ENCODE data around the gene TRMT61B. TPM values are rescaled to one million over a fixed set of nuclear protein-coding genes. Genes with fewer than 3 reads are reported as not detected.

Gene TRMT61B
- total RNA-seq, 1 donor from 2014 or later = 37.5 TPM

GRCh38 chr2:28869494-28870145, 489 bp downstream of the TRMT61B start:
- DNase-seq (ENCODE audit: low spot score in 2 of 2) = no peak
- FAIRE-seq = no peak

- FAIRE-seq = no peak
- no peak for DNase-seq (ENCODE audit: low spot score in 2 of 2)
These were observed 1.5 kb downstream of the TRMT61B start for GRCh38 chr2:28868611-28869010.

GRCh38 chr2:28855977-28856376, 14.1 kb downstream of the TRMT61B start:
- DNase-seq (ENCODE audit: low spot score in 2 of 2) (no peak), FAIRE-seq (no peak)

- DNase-seq (ENCODE audit: low spot score in 2 of 2) = no peak
- no peak for FAIRE-seq
These were observed 14.9 kb downstream of the TRMT61B start for GRCh38 chr2:28855193-28855592.

- DNase-seq (ENCODE audit: low spot score in 2 of 2) = no peak
- no peak for FAIRE-seq
These were observed 28.1 kb downstream of the TRMT61B start for GRCh38 chr2:28842042-28842441.

GRCh38 chr2:28838971-28839370, 31.1 kb downstream of the TRMT61B start:
- FAIRE-seq = no peak
- no peak for DNase-seq (ENCODE audit: low spot score in 2 of 2)

- DNase-seq (ENCODE audit: low spot score in 2 of 2) (no peak), FAIRE-seq (no peak)
These were observed 34.3 kb downstream of the TRMT61B start for GRCh38 chr2:28835781-28836180.

- no peak for FAIRE-seq
- DNase-seq (ENCODE audit: low spot score in 2 of 2) = no peak
These were observed 36.2 kb downstream of the TRMT61B start for GRCh38 chr2:28833740-28834470.

- DNase-seq (ENCODE audit: low spot score in 2 of 2) (no peak), FAIRE-seq (no peak)
These were observed 41.7 kb downstream of the TRMT61B start for GRCh38 chr2:28828382-28828781.

GRCh38 chr2:28824870-28825269, 45.2 kb downstream of the TRMT61B start:
- FAIRE-seq (no peak), DNase-seq (ENCODE audit: low spot score in 2 of 2) (no peak)

GRCh38 chr2:28824207-28824606, 45.9 kb downstream of the TRMT61B start:
- DNase-seq (ENCODE audit: low spot score in 2 of 2) (no peak), FAIRE-seq (no peak)

- no peak for FAIRE-seq
- DNase-seq (ENCODE audit: low spot score in 2 of 2) = no peak
These were observed 48.1 kb downstream of the TRMT61B start for GRCh38 chr2:28822036-28822435.

- FAIRE-seq (peak; percentile 70), DNase-seq (ENCODE audit: low spot score in 2 of 2) (peak in 1 of 2 donors; percentile 25)
These were observed 48.7 kb downstream of the TRMT61B start for GRCh38 chr2:28821295-28821958.

- FAIRE-seq = no peak
- DNase-seq (ENCODE audit: low spot score in 2 of 2) = no peak
These were observed 52.1 kb downstream of the TRMT61B start for GRCh38 chr2:28818053-28818452.

- DNase-seq (ENCODE audit: low spot score in 2 of 2) (peak; percentile 68 to 82), FAIRE-seq (no peak)
These were observed 59.5 kb downstream of the TRMT61B start, which contains the start of gene SPDYA for GRCh38 chr2:28810384-28811285. Gene SPDYA, plus strand, starts transcription at chr2:28810834. Its CDS starts 5,181 bp downstream, at chr2:28816015.

- FAIRE-seq (no peak), DNase-seq (ENCODE audit: low spot score in 2 of 2) (no peak)
These were observed 60.2 kb downstream of the TRMT61B start for GRCh38 chr2:28809927-28810326.

GRCh38 chr2:28802975-28803429, 67.1 kb downstream of the TRMT61B start:
- no peak for FAIRE-seq
- DNase-seq (ENCODE audit: low spot score in 2 of 2) = no peak

GRCh38 chr2:28801726-28802125, 68.4 kb downstream of the TRMT61B start:
- FAIRE-seq (no peak), DNase-seq (ENCODE audit: low spot score in 2 of 2) (no peak)
